Liver (tissue), 9 donors: Measurements from ENCODE around the gene GDPD5. TPM values are rescaled to one million over a fixed set of nuclear protein-coding genes. Genes with fewer than 3 reads are reported as not detected.

Experiments used
- DNase-seq: peaks from one replicate; pipeline ENCODE4 v3.0.0-alpha.2; 2017; ENCODE audit warnings: low spot score
- H3K27ac ChIP-seq, 2 donors: one replicate each; pipeline ENCODE4 v1.7.0; 2013; ENCODE audit warnings: inconsistent platforms in 2 of 2, low read length in 2 of 2, control low read depth in 1 of 2, low read depth in 1 of 2, mild to moderate bottlenecking in 1 of 2
- H3K27me3 ChIP-seq, 4 donors: one replicate each; pipeline versions ENCODE4 v1.6.1 to v1.7.0; 2013; ENCODE audit warnings: low read length in 3 of 4, inconsistent platforms in 1 of 4, mild to moderate bottlenecking in 1 of 4, moderate library complexity in 1 of 4; ENCODE audit not compliant: control insufficient read depth in 4 of 4, insufficient read depth in 4 of 4
- H3K36me3 ChIP-seq, 4 donors: one replicate each; pipeline versions ENCODE4 v1.6.1 to v1.7.0; 2013; ENCODE audit warnings: low read length in 3 of 4, mild to moderate bottlenecking in 3 of 4, low read depth in 1 of 4, moderate library complexity in 1 of 4; ENCODE audit not compliant: control insufficient read depth in 4 of 4, insufficient read depth in 3 of 4
- H3K4me1 ChIP-seq, 4 donors: one replicate each; pipeline versions ENCODE4 v1.6.1 to v1.7.0; 2013; ENCODE audit warnings: low read length in 3 of 4, mild to moderate bottlenecking in 3 of 4, moderate library complexity in 1 of 4; ENCODE audit not compliant: control insufficient read depth in 4 of 4, insufficient read depth in 4 of 4
- H3K4me3 ChIP-seq, 3 donors: one replicate each; pipeline versions ENCODE4 v1.6.1 to v1.7.0; 2013; ENCODE audit warnings: low read length in 3 of 3, control low read depth in 1 of 3, low read depth in 1 of 3, mild to moderate bottlenecking in 1 of 3
- H3K9ac ChIP-seq, 2 donors: one replicate each; pipeline ENCODE4 v1.7.0; 2013; ENCODE audit warnings: low read length in 2 of 2, mild to moderate bottlenecking in 2 of 2, moderate library complexity in 2 of 2, control low read depth in 1 of 2, low read depth in 1 of 2
- H3K9me3 ChIP-seq, 4 donors: one replicate each; pipeline versions ENCODE4 v1.6.1 to v1.7.0; 2013; ENCODE audit warnings: low read length in 3 of 4; ENCODE audit not compliant: control insufficient read depth in 4 of 4
- ATF3 ChIP-seq: IDR thresholded peaks from 2 replicates; pipeline ENCODE4 v1.6.1; 2016; ENCODE audit warnings: antibody characterized with exemption
- CTCF ChIP-seq: fragments of 150-350 bp; IDR thresholded peaks from 2 replicates; pipeline ENCODE4 v1.5.1; 2017; ENCODE audit warnings: improper control_type of control experiment, low read depth, low read length; ENCODE audit not compliant: missing input control
- EGR1 ChIP-seq, 2 donors: IDR thresholded peaks; 2 replicates each; pipeline ENCODE4 v1.6.1; 2016 to 2018; ENCODE audit warnings: antibody characterized with exemption in 2 of 2, low read depth in 2 of 2
- FOXA1 ChIP-seq: IDR thresholded peaks from 2 replicates; pipeline ENCODE4 v1.6.1; 2016; ENCODE audit warnings: antibody characterized with exemption
- FOXA2 ChIP-seq: IDR thresholded peaks from 2 replicates; pipeline ENCODE4 v1.6.1; 2016; ENCODE audit warnings: antibody characterized with exemption
- GABPA ChIP-seq, 2 donors: IDR thresholded peaks in 1 of 2; conservative IDR thresholded peaks in 1 of 2; 2 replicates each; pipeline ENCODE4 v1.6.1; 2016; ENCODE audit warnings: antibody characterized with exemption in 2 of 2, mild to moderate bottlenecking in 1 of 2, moderate library complexity in 1 of 2
- HNF4A ChIP-seq, 2 donors: conservative IDR thresholded peaks; 2 replicates each; pipeline ENCODE4 v1.6.1; 2016; ENCODE audit warnings: antibody characterized with exemption in 2 of 2, mild to moderate bottlenecking in 2 of 2
- HNF4G ChIP-seq: IDR thresholded peaks from 2 replicates; pipeline ENCODE4 v1.6.1; 2016; ENCODE audit warnings: antibody characterized with exemption
- JUND ChIP-seq, 2 donors: IDR thresholded peaks; 2 replicates each; pipeline ENCODE4 v1.6.1; 2016; ENCODE audit warnings: antibody characterized with exemption in 2 of 2
- MAX ChIP-seq: IDR thresholded peaks from 2 replicates; pipeline ENCODE4 v1.6.1; 2016; ENCODE audit warnings: antibody characterized with exemption
- NR2F2 ChIP-seq: IDR thresholded peaks from 2 replicates; pipeline ENCODE4 v1.6.1; 2016; ENCODE audit warnings: antibody characterized with exemption
- RAD21 ChIP-seq, 2 donors: IDR thresholded peaks; 2 replicates each; pipeline ENCODE4 v1.6.1; 2016; ENCODE audit warnings: antibody characterized with exemption in 2 of 2, mild to moderate bottlenecking in 2 of 2
- REST ChIP-seq: IDR thresholded peaks from 2 replicates; pipeline ENCODE4 v1.6.1; 2016; ENCODE audit warnings: antibody characterized with exemption, mild to moderate bottlenecking
- RXRA ChIP-seq, 2 donors: IDR thresholded peaks; 2 replicates each; pipeline ENCODE4 v1.6.1; 2017 to 2018; ENCODE audit warnings: antibody characterized with exemption in 2 of 2, mild to moderate bottlenecking in 1 of 2
- SP1 ChIP-seq: IDR thresholded peaks from 2 replicates; pipeline ENCODE4 v1.6.1; 2018; ENCODE audit warnings: antibody characterized with exemption, mild to moderate bottlenecking
- TAF1 ChIP-seq: conservative IDR thresholded peaks from 2 replicates; pipeline ENCODE4 v1.6.1; 2016; ENCODE audit warnings: antibody characterized with exemption, mild to moderate bottlenecking
- YY1 ChIP-seq: IDR thresholded peaks from 2 replicates; pipeline ENCODE4 v1.6.1; 2016; ENCODE audit warnings: antibody characterized with exemption, mild to moderate bottlenecking
- ZBTB33 ChIP-seq: IDR thresholded peaks from 2 replicates; pipeline ENCODE4 v1.6.1; 2016; ENCODE audit warnings: antibody characterized with exemption
- WGBS: extraction: QIAGEN DNeasy Blood & Tissue Kit; methylation state at CpG from one replicate; pipeline ENCODE4 v1.1.7; 2013; 5-methylcytosine and 5-hydroxymethylcytosine counted together
- polyA plus RNA-seq, 2 donors: library from polyadenylated mRNA; stranded (reverse) in 1 of 2; unstranded in 1 of 2; fragments of 200-250 nt in 1 of 2; fragments of >200 nt in 1 of 2; fragmentation: Nextera tagmentation in 1 of 2; extraction: Ambion mirVana in 1 of 2; gene quantifications; one replicate each; pipeline versions ENCODE4 v1.2.1 to v1.2.3, GENCODE V29; 2013 to 2015
- total RNA-seq, 2 donors: library from RNA; depleted of rRNA; stranded (reverse); fragments of >200 nt; gene quantifications; one replicate each; pipeline ENCODE4 v1.2.3, GENCODE V29; 2014
- donor health status: healthy.
- donor health status: healthy.
- donor health status: healthy.
- donor health status: healthy.
- donor health status: healthy.

Gene GDPD5
- total and polyA plus RNA-seq, 4 donors, result 3.0 to 22.8 (median 4.2) TPM

- Histone ChIP-seq H3K9ac (no peak overlapping the region), H3K27ac (no peak overlapping the region), H3K27me3 (no peaks in the 10 kb centered on the region), H3K4me3 (no peak overlapping the region), H3K4me1 (peaks cover 0 to 3% (median 0%) of the 10 kb centered on the region in 4 donors), H3K9me3 (no peaks in the 10 kb centered on the region), H3K36me3 (no peaks in the 10 kb centered on the region)
- peak; percentile 67 for DNase-seq
- 84% methylated on average over 11 of the region's 11 CpGs for WGBS
- no peak for TF ChIP-seq FOXA1
- TF ChIP-seq HNF4A (conservative IDR thresholded peaks at IDR 0.05), result no peak
- TF ChIP-seq TAF1, result no peak
- no peak for TF ChIP-seq ZBTB33
- TF ChIP-seq YY1, result no peak
- no peak for TF ChIP-seq MAX
- TF ChIP-seq ATF3, result no peak
- TF ChIP-seq HNF4G, result no peak
- TF ChIP-seq GABPA (IDR thresholded peaks at IDR 0.05 in 1 of 2, conservative IDR thresholded peaks at IDR 0.05 in 1 of 2), result no peak
- TF ChIP-seq NR2F2, result no peak
- no peak for TF ChIP-seq REST
- TF ChIP-seq RAD21 (IDR thresholded peaks at IDR 0.05), result no peak
- no peak for TF ChIP-seq FOXA2
- no peak for TF ChIP-seq EGR1 (IDR thresholded peaks at IDR 0.05; ENCODE audit: low read depth in 2 of 2)
- no peak for TF ChIP-seq RXRA (IDR thresholded peaks at IDR 0.05)
- TF ChIP-seq SP1, result no peak
- TF ChIP-seq CTCF, result no peak
- TF ChIP-seq JUND (IDR thresholded peaks at IDR 0.05), result no peak
Measured at GRCh38 chr11:75505916-75506692, 19.6 kb downstream of the GDPD5 start.
